Inflammatory macrophage (primary cell): Measurements from ENCODE around the gene CYP2W1.
"Not testable (repeated sequence)": the region's sequence is repeated elsewhere in the genome, so short reads cannot be mapped to it uniquely, and the experiment has no call there.

Source experiments
- DNase-seq, 2 donors: peaks; one replicate each; pipeline ENCODE4 v3.0.0-alpha.2; 2020 to 2022

Gene CYP2W1

DNA sequence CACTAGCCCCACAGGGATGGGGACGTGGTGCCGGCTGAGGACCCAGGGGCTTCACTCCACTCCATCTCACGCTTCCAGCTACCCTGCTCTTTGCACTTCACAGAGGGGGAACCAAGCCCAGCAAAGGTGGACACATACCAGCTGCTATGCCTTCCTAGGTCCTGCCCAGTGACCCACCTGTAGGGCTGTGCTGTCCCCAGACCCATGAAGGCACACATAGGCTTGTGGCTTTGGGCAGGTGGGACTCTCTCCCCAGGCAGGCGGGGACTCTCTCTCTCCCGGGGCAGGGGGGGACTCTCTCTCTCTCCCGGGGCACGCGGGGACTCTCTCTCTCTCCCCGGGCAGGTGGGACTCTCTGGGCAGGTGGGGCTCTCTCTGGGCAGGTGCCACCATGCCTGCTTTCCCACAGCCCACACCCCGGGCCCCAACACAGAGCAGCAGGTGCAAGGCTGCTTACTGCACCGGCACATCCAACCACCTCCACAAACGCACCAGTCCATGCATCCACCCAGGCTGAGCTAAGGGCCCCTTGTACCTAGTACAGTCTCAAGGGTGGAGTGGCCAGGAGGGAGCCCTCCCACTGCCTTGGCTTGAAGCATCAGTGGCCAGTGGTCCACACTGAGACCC lies 47.6 kb downstream of the CYP2W1 start:
- no peak for DNase-seq

DNA sequence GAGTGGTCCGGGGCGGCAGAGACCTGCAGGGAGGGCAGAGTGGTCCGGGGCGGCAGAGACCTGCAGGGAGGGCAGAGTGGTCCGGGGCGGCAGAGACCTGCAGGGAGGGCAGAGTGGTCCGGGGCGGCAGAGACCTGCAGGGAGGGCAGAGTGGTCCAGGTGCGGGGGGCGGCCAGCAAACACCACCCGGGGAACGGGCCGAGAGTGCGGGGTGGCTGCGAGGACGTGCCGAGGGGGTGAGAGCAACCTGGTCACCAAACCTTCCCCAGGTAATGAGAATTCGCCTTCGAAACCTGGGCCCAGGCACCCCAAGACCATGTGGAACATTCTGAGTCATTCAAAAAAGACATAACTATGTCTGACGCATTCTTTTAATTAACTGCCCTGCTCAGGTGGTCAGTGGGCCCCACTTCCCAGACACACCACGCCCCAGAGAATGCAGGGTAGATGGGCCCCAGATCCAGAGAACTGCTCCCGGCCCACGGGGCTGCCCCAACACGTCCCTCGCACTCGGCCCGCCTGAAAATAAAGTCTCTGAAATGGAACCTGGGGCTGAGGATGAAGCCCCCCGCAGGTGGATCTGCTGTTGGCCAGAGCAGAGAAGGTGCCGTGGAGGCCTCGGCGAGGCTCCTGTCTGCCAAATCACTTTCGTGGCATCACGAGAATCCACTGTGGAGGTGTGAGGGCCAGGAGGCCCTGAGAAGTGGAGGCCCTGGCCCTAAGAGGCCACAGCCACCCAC lies 48.9 kb downstream of the CYP2W1 start:
- DNase-seq = no peak

DNA sequence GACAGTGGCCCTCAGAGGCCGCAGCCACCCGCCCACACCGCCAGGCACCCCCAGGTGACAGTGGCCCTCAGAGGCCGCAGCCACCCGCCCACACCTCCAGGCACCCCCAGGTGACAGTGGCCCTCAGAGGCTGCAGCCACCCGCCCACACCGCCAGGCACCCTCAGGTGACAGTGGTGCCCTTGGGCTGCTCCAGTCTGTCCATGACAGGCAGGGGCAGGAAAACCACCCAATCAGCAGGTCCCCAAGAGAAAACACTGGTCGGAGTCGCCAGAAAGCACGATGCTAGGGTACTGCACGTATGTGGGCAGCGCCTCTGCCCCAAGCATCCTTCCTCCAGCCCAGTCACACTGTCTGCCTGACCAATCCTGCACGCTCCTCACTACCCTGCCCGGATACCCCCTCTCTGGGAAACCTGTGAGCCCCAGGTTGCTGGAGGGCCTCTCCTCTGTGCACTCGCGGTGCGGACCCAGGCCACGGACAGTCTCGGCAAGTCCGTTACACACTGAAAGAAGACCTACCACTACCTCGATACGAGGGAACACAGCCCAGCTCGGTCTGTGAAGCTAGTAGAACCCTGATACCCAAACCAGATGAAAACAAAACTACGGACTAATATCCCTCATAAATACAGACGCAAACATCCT lies 49.7 kb downstream of the CYP2W1 start:
- DNase-seq = no peak

DNA sequence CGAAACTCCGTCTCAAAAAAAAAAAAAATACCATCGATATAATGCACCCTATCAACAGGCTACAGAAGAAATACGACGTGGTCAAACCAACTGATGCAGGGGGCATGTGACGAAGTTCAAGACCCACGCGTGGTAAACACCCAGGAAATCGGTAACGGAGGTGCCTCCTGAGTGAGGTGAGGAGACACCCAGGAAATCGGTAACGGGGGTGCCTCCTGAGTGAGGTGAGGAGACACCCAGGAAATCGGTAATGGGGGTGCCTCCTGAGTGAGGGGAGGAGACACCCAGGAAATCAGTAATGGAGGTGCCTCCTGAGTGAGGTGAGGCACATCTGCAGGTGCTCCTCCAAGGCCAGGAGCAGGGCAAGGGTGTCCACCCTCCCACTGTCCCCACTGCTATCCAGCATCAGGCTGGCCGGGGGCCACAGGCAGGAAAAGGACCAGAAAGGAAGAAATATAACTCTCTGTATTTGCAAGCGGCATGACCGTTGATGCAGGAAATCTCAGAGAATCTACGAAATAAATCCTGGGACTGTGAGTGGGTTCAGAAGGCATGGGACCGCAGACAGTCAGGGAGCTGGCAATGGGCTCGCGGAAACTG lies 50.7 kb downstream of the CYP2W1 start:
- DNase-seq = no peak

DNA sequence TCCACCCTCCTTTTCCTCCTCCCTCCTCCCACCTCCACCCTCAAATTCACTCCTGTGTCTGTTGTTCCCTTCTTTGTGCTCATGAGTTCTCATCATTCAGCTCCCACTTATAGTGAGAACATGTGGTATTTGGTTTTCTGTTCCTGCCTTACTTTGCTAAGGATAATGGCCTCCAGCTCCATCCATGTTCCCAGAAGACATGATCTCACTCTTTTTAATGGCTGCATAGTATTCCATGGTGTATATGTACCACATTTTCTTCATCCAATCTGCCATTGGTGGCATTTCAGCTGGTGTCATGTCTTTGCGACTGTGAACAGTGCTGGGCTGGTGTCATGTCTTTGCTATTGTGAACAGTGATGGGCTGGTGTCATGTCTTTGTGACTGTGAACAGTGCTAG lies 51.8 kb downstream of the CYP2W1 start:
- DNase-seq = not testable (repeated sequence)

DNA sequence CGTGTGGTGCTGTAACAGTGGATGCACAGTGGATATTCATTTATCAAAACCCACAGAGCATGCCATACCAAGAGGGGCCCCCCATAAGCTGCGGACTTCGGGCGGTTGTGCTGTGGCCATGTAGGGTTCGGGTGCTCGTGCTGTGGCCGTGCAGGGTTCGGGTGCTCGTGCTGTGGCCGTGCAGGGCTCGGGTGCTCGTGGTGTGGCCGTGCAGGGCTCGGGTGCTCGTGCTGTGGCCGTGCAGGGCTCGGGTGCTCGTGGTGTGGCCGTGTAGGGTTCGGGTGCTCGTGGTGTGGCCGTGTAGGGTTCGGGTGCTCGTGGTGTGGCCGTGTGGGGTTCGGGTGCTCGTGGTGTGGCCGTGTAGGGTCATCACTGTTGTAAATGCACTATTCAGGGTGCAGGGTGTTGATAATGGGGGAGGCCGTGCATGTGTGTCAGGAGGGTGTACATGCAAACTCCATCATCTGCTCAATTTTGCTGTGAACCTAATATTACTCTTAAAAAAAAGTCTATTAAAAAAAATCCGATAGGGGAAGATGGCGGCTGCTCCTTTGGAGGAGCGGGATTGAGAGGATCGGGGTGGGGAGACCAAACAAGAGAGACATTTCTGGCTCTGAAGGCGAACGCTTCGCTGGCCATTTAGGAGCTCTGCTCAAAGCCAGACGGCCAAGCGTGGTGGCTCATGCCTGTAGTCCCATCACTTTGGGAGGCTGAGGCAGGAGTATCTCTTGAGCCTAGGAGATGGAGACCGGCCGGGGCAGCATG lies 53.4 kb downstream of the CYP2W1 start:
- DNase-seq = not testable (repeated sequence)
